GM21447 (cell line): ENCODE measurements around the gene LRP3.
"Not testable (repeated sequence)": the region's sequence is repeated elsewhere in the genome, so short reads cannot be mapped to it uniquely, and the experiment has no call there.

ENCODE experiments used
- ATAC-seq: cut with Tn5 transposase; IDR thresholded peaks from one replicate; pipeline ENCODE4 v1.9.1; 2021; ENCODE audit not compliant: unreplicated experiment

LRP3 gene, protein sequence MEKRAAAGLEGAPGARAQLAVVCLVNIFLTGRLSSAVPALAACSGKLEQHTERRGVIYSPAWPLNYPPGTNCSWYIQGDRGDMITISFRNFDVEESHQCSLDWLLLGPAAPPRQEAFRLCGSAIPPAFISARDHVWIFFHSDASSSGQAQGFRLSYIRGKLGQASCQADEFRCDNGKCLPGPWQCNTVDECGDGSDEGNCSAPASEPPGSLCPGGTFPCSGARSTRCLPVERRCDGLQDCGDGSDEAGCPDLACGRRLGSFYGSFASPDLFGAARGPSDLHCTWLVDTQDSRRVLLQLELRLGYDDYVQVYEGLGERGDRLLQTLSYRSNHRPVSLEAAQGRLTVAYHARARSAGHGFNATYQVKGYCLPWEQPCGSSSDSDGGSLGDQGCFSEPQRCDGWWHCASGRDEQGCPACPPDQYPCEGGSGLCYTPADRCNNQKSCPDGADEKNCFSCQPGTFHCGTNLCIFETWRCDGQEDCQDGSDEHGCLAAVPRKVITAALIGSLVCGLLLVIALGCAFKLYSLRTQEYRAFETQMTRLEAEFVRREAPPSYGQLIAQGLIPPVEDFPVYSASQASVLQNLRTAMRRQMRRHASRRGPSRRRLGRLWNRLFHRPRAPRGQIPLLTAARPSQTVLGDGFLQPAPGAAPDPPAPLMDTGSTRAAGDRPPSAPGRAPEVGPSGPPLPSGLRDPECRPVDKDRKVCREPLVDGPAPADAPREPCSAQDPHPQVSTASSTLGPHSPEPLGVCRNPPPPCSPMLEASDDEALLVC

DNA sequence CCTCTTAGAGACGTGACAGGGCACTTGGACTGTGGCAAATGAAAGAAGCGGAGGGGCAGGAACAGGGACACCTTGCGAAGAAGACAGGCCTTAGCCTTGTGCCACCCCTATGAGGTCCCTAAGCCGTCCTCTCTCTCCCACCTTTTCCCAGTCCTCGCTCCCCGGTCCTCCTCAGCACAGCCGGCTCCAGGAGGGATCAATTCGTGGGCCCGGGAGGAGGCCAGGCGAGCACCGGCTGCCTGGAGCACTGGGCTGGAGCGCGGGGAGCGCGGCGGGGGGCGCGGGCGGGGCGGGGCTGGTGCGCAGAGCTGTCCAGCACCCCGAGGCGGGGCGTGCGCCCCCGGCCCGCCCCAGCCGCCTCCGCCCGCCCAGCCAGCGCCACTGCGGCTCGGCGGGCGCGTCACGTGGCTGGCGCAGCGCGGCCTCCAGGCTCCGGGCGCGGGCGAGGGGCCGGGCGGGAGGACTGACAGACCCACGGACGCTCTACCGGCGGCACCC, at the start of gene LRP3:
Gene LRP3 (plus strand): TSS at position 466 of the 498 bp plus-strand sequence. CDS start 456 bp downstream, outside the sequence.
- ATAC-seq = no peak

DNA sequence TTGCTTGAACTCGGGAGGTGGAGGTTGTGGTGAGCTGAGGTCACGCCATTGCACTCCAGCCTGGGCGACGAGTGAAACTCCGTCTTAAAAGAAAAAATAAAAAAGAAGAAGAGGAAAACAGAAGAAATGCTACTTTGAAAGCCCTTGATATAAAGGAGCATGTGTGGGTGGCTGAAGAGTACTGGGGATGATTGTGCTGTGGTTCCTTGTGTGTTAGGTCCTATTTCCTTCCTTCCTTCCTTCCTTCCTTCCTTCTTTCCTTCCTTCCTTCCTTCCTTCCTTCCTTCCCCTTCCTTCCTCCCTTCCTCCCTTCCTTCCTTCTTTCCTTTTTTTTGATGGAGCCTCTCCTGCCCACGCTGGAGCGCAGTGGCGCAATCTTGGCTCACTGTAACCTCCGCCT, 47.9 kb upstream of the LRP3 start:
- no peak for ATAC-seq

DNA sequence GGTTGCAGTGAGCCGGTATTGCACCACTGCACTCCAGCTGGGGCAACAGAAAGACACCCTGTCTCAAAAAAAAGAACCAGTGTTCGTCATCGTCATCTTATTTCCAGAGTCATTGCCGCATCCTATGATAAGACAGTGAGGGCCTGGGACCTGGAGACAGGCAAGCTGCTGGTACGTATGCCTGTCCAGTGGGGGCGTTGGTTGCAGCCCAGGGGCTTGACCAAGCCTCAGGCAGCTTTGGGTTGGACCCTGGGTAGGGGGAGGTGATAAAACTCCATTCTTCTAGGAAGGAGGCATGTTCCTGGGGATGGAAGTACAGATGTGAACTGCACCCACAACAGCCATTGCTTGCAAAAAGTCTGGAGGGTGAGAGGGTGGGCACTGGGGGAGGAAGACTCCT, 46.6 kb upstream of the LRP3 start:
- no peak for ATAC-seq

DNA sequence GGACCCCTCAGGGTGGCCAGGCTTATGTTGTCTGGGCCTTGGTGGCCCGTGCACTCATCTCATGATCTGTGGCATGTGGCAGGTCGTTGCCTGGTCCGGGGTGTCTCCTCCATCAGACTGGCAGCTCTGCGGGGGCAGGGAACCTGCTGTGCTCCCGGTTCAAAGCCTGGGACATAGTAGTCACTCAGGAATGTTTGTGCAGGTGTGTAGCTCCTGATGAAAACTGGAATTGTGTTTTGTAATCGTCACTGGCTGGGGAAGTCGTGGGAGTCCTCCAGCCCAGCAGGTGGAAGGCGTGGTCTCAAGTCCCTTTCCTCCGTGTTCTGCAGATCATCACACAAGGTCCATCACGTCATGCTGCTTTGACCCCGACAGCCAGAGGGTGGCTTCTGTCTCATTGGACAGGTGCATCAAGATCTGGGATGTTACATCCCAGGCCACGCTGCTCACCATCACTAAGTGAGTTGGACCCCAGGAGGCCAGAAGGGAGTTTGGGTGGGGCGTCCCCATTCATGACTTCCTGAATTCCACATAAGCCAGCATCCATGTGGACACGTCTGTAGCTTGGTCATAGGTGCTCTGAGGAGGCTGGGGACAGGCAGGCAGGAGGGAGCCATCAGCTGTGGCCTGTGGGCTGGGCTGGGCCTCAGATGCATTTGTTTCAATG, 43.1 kb upstream of the LRP3 start:
- ATAC-seq = no peak

DNA sequence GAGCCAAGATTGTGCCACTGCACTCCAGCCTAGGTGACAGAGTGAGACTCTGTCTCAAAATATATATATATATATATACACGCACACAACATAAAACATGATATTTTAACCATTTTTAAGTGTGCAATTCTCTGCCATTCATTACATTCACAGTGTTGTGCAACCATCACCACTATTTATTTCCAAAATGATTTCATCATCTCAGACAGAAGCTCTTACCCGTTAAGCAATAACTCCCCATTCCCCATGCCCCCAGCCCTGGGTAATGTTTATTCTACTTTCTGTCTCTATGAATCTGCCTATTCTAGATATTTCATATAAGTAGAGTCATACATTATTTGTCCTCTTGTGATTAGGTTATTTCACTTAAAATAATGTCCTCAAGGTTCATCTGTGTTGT, 42.0 kb upstream of the LRP3 start:
- ATAC-seq = no peak

DNA sequence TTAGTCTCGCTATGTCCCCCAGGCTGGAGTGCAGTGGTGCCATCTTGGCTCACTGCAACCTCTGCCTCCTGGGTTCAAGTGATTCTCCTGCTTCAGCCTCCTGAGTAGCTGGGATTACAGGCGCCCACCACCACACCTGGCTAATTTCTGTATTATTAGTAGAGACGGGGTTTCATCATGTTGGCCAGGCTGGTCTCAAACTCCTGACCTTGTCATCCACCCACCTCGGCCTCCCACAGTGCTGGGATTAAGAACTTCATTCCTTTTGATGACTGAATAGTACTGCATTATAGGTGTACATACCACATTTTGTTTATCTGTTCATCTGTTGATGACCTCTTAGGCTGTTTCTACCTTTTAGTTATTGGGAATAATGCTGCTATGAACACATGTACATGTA, 41.5 kb upstream of the LRP3 start:
- ATAC-seq = not testable (repeated sequence)

DNA sequence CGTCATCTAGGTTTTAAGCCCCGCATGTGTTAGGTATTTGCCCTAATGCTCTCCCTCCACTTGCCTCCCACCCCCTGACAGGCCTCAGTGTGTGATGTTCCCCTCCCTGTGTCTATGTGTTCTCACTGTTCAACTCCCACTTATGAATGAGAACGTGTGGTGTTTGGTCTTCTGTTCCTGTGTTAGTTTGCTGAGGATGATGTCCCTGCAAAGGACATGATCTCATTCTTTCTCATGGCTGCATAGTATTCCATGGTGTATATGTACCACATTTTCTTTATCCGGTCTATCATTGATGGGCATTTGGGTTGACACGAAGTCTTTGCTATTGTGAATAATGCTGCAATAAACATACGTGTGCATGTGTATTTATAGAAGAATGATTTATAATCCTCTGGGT, 39.8 kb upstream of the LRP3 start:
- ATAC-seq = not testable (repeated sequence)

DNA sequence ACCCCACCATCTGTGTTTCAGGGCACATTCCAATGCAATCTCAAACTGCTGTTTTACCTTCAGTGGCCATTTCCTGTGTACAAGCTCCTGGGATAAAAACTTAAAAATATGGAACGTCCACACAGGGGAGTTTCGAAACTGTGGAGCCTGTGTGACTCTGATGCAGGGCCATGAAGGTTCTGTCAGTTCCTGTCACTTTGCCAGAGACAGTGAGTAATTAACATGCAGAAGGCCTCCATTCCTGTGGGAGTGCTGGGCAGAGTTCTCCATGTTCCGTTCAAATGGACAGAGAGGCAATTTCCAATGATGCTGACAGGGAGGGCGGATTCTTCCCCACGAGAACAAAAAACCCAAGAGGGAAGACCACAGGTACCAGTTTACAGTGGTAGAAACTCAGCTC, 37.8 kb upstream of the LRP3 start:
- no peak for ATAC-seq

DNA sequence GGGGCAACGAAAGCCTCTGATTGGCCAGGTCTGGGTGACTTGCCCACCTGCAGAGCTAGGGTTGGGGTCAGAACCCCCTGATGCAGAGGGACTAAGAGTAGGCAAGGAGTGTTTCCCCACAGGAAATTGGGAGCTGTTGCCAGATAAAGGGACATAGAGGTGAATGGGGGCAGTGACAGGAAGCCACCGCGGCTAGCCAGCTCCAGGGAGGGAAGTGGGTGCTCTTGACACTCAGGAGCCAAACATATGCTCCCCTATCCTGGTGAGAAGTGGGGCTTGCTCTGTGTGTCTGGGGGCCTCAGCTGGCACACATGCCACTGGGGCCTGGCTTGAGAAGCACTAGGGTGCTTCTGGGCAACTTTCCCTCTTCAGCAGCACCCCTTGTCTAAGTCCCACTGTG, 36.2 kb upstream of the LRP3 start:
- ATAC-seq = no peak

DNA sequence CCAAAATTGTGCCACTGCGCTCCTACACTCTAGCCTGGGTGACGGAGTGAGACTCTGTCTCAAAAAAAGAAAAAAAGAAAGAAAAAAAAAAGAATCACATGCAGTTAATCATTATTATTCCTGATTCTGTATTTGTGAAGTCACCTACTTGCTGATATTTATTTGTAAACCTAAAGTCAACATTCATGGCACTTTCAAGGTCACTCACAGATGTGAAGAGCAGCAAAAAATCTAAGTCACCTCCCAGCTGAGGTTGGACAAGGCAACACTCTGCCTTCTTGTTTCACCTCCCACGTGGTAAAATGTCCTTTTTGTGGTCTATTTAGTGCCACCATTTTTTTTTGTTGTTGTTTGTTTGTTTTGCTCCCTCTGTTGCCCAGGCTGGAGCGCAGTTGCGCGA, 35.8 kb upstream of the LRP3 start:
- ATAC-seq = no peak

DNA sequence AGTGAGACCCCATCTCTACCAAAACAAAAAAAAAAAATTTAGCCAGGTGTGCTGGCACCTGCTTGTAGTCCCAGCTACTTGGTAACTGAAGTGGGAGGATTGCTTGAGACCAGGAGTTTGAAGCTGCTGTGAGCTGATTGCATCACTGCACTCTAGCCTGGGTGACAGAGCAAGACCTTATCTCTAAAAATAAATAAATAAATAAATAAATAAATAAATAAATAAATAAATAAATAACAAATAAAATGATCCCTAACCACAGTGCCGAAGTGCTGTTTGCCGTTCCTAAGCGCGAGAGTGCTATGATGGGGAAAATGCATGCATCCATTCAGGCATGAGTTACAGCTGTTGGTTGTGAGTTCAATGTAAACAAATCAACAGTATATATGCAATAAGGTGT, 35.0 kb upstream of the LRP3 start:
- no peak for ATAC-seq

DNA sequence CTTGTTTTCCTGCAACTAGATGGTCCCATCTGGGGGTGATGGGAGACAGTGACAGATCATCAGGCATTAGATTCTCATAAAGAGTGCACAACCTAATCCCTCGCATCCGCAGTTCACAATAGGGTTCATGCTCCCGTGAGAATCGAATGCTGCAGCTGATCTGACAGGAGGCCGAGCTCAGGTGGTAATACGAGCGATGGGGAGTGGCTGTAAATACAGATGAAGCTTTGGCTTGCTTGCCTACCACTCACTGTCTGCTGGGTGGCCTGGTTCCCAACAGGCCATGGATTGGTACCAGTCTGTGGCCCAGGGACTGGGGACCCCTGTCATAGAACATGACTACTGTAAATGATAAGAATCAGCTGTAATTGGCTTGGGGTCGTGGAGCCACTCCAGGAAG, 34.2 kb upstream of the LRP3 start:
- no peak for ATAC-seq

DNA sequence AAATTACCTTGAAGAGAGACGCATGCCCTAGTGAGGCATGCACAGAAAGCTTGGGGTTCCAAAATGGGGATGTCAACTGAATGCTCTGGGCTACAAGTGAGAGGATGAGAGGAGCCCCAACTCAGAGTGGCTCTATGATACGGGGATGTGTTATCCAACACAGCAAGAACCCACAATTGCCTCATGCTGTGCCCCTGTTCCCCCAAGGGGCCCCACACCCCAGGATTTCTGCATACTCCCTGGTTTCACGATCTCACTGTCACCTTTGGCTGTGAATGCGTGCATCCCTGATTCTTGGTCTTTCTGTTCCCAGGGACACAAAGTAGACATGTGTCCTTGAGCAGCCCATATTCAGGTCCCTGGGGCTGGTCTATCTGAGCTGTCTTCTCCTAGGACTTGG, 32.9 kb upstream of the LRP3 start:
- no peak for ATAC-seq

DNA sequence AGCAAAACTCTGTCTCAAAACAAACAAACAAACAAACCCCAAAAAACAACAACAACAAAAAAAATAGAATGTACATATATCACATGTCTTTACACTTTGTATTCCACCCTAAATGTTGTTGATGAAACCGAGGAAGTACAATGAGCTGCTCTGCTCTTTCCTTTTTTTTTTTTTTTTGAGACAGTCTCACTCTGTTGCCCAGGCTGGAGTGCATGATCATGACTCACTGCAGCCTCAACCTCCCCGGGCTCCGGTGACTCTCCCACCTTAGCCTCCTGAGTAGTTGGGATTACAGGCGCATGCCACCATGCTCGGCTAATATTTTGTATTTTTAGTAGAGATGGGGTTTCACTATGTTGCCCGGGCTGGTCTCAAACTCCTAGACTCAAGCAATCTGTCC, 30.6 kb upstream of the LRP3 start:
- no peak for ATAC-seq

DNA sequence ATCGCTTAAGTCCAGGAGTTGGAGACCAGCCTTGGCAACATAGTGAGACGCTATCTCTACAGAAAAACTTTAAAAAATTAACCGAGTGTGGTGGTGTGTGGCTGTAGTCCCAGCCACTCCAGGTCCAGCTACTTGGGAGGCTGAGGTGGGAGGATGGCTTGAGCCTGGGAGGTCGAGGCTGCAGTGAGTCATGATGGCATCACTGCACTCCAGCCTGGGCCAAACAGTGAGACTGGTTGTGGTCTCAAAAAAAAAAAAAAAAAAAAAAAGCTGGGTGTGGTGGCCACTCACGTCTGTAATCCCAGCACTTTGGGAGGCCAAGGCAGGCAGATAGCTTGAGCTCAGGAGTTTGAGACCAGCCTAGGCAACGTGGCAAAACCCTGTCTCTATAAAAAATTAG, 28.1 kb upstream of the LRP3 start:
- ATAC-seq = not testable (repeated sequence)

DNA sequence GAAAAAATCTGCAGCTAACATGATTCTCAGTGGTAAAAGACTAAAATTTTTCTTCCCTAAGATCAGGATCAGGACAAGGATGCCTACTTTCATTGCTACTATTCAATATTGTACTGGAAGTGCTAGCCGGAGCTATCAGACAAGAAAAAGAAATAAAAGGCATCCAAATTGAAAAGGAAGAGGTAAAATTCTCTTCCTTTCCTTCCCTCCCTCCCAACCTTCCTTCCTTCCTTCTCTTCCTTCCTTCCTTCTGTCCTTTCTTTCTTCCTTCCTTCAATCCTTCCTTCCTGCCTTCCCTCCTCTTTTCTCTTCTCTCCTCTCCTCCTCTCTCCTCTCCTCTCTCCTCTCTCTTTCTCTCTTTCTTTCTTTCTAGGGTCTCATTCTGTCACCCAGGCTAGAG, 26.7 kb upstream of the LRP3 start:
- no peak for ATAC-seq

DNA sequence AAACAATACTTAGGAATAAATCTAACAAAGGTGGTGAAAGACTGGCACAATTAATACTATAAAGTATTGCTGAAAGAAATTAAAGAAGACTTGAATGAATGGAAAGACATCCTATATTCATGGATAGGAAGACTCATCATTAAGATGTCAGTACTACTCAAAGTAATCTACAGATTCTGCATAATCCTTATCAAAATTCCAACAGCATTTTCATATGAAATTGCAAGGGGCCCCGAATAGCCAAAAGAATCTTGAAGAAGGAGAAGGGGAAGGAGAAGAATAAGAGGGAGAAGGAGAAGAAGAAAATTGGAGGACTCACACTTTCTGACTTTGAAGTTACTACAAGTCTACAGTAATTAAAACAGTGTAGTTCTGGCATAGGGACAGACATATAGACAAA, 25.6 kb upstream of the LRP3 start:
- no peak for ATAC-seq

DNA sequence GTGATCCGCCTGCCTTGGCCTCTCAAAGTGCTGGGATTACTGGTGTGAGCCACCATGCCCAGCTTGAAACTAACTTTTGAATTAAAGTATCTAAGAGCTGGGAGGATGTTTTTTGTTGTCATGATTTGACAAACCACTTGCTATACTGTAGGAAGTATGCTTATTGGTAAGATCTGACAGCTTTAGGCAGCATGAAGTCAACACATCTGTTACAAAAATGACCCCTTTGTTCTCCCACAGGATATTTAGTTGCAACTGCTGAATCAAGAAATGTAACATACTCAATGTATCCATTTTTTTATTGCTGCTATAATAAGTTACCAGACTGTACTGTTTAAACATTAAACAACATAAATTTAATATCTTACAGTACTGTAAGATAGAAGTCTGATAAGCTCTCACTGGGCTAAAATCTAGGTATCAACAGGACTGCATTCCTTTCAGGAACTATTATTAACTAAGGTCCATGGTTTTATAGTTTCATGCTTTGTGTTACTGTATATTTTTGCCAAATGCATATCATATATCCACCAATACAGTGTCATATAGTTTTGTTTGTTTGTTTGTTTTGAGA, 22.8 kb upstream of the LRP3 start:
- no peak for ATAC-seq

DNA sequence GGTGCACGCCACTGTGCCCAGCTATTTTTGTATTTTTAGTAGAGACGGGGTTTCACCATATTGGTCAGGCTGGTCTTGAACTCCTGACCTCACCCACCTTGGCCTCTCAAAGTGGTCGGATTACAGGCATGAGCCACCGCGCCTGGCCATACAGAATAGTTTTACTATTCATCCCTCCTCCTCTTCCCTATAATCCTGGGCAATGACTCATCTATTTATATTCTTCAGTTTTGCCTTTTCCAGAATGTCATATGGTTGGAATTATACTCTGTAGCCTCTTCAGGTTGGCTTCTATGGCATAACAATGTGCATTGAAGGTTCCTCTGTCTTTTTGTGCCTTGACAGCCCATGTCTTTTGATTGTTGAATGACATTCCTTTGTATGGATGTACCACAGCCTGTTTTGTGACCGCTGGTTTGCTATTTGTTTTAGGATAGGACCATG, 22.2 kb upstream of the LRP3 start:
- no peak for ATAC-seq

DNA sequence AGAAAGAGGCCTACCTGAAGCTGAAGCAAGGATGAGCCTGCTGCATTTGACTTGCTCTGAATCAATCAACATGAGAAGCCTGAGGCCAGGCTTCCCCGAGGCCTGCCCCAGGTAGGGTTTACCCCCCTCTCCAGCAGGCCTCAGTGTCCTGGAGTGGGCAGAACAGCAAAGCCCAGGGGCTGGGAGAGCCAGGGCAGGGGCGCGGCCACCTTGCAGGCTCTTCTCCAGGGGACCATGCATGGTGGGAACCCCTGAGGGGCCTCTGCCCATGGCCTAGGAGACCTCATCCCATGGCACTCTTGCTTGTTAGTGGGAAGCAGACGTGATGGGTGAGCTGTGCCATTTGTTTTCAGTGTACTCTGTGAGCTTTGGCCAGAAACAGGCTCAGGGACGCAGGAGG, 19.9 kb upstream of the LRP3 start:
- ATAC-seq = no peak

DNA sequence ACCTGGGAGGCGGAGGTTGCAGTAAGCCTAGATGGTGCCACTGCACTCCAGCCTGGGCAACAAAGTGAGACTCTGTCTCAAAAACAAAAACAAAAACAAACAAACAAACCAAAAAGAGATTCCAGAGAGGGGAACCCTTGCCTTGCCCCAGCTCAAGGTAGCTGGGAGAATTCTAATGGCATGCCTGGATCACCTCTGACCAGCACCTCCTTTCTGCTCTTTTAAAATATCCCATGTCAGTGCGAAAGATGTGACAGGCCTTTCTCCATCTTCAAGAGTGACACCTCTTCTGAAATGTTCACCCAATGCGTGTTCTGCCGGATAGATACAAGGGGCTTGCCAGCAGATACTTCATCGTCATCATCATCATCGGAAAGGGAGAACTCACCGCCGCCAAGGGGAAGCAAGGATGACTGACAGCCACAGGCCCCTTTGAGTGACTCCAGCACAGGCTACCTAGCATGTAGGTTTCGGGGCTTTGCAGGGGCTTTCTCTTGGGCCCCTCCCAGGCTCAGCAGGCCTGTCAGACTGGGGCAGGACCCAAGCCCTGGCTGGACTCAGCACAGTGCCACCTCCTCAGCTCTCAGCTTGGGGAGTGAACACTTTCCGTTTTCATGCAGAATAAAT, 18.9 kb upstream of the LRP3 start:
- ATAC-seq = no peak
